Vagina (tissue), 2 donors: ENCODE measurements around the gene ITM2C. TPM values are rescaled to one million over a fixed set of nuclear protein-coding genes. Genes with fewer than 3 reads are reported as not detected.

Experiments used
- DNase-seq, 2 donors: peaks; one replicate each; pipeline ENCODE4 v3.0.0-alpha.2; 2017; ENCODE audit errors: extremely low spot score in 2 of 2
- H3K27ac ChIP-seq: fragments of 200-600 bp; sonication (generic); one replicate; pipeline ENCODE4 v1.5.1; 2019
- H3K27me3 ChIP-seq: fragments of 200-600 bp; sonication (generic); one replicate; pipeline ENCODE4 v1.5.1; 2019
- H3K36me3 ChIP-seq, 2 donors: fragments of 200-600 bp; sonication (generic); one replicate each; pipeline ENCODE4 v1.5.1; 2017 to 2019
- H3K4me1 ChIP-seq: fragments of 200-600 bp; sonication (generic); one replicate; pipeline ENCODE4 v1.5.1; 2019
- H3K4me3 ChIP-seq, 2 donors: fragments of 200-600 bp; sonication (generic); 1 replicate in 1 of 2; 2 replicates in 1 of 2; pipeline ENCODE4 v1.5.1; 2016 to 2019
- H3K9me3 ChIP-seq: fragments of 200-600 bp; sonication (generic); one replicate; pipeline ENCODE4 v1.5.1; 2019
- POLR2A ChIP-seq, 2 donors: fragments of 450-650 bp; IDR thresholded peaks; one replicate each; pipeline ENCODE4 v1.6.1; 2017; ENCODE audit warnings: antibody characterized with exemption in 2 of 2, mild to moderate bottlenecking in 2 of 2, moderate library complexity in 2 of 2
- POLR2AphosphoS5 ChIP-seq, 2 donors: sonication (generic); formaldehyde crosslinking; IDR thresholded peaks; one replicate each; pipeline ENCODE4 v1.9.0; 2017; ENCODE audit warnings: antibody characterized with exemption in 2 of 2, mild to moderate bottlenecking in 2 of 2, low read depth in 1 of 2; ENCODE audit not compliant: insufficient read depth in 1 of 2
- intact Hi-C: fragments of 100-400 bp; cut with DNase I; formaldehyde crosslinking; loops from one replicate; pipeline ENCODE4 v1.15.1; 2023
- total RNA-seq: library from RNA; depleted of rRNA; stranded (reverse); fragments of >200 nt; gene quantifications from one replicate; pipeline ENCODE4 v1.2.3, GENCODE V29; 2016
- TF ChIP-seq, protein P1 (sequence below), 3 experiments: fragments of 450-650 bp in 2 of 3; fragments of 200-600 bp in 1 of 3; sonication (generic) in 1 of 3; IDR thresholded peaks; one replicate each; pipeline ENCODE4 v1.5.1; 2017 to 2019; ENCODE audit warnings: antibody characterized with exemption in 3 of 3, mild to moderate bottlenecking in 2 of 3, moderate library complexity in 2 of 3

The ITM2C gene
- total RNA-seq, 1 donor from 2014 or later: 86.2 TPM

DNA sequence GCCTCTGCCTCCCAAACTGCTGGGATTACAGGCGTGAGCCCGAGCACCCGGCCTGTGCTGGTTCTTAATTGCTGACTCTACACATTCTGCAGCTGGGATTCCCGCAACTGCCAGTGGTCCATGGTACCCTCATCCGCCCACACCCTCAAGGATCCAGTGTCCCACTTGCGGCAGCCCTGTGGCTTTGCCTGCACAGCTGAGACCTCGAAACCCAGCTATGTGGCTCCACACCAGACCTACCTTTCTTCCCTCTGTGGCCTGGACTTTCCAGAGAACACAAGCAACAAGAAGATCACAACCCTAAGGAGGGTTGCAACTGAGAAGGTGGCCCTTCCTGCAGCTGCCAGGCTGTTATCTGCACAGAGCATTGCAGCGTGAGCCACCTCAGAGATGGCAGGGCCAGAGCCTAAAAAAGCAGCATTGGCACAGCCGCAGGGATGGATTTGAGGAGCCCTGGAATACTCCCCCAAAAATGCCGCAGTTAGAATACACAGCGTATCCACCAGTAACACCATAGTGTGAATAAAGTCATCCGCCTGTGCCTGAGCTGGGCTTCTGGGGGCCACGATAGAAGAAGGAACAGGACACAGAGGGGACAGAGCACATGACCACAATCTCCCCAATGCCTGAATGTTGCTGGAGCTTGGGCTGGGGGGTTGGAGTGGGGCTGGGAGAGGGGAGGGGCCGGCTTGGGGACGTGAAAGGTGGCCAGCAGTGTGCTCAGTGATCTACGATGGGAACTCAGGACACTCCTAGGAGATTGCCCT lies 58.4 kb downstream of the ITM2C start:
- H3K36me3 ChIP-seq: no peaks in the 10 kb centered on the region
- H3K9me3 ChIP-seq: no peaks in the 10 kb centered on the region
- H3K4me3 ChIP-seq: no peak overlapping the region
- no peak for DNase-seq
- H3K27ac ChIP-seq: no peak overlapping the region
- H3K27me3 ChIP-seq: no peaks in the 10 kb centered on the region
- TF ChIP-seq POLR2AphosphoS5 (IDR thresholded peaks at IDR 0.05; ENCODE audit: insufficient read depth in 1 of 2, low read depth in 1 of 2) (no peak), POLR2A (IDR thresholded peaks at IDR 0.05) (no peak)
- TF ChIP-seq, protein P1, sequence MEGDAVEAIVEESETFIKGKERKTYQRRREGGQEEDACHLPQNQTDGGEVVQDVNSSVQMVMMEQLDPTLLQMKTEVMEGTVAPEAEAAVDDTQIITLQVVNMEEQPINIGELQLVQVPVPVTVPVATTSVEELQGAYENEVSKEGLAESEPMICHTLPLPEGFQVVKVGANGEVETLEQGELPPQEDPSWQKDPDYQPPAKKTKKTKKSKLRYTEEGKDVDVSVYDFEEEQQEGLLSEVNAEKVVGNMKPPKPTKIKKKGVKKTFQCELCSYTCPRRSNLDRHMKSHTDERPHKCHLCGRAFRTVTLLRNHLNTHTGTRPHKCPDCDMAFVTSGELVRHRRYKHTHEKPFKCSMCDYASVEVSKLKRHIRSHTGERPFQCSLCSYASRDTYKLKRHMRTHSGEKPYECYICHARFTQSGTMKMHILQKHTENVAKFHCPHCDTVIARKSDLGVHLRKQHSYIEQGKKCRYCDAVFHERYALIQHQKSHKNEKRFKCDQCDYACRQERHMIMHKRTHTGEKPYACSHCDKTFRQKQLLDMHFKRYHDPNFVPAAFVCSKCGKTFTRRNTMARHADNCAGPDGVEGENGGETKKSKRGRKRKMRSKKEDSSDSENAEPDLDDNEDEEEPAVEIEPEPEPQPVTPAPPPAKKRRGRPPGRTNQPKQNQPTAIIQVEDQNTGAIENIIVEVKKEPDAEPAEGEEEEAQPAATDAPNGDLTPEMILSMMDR (IDR thresholded peaks at IDR 0.05): no peak
- H3K4me1 ChIP-seq: no peaks in the 10 kb centered on the region
- intact Hi-C loops: no loop called here

DNA sequence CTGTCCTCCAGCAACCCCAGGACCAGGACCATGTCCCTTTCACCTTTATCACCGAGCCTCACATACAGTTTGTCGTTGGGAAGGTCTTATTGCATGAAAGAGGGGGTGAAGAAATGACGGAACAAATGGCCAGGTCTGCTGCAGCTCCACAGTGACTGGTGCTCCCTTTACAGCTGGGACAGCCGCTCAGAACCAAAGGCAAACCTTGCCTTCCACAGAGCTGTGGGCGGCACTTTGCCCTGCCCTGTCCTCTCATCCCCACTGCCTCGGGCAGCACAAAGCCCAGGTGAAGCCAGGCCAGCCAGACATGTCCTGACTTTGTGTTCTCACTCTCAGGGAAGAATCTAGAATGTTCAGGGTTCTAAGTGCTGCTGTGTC lies 59.3 kb downstream of the ITM2C start:
- Histone ChIP-seq H3K4me3 (no peak overlapping the region), H3K36me3 (no peaks in the 10 kb centered on the region), H3K27ac (no peak overlapping the region), H3K4me1 (no peaks in the 10 kb centered on the region), H3K27me3 (no peaks in the 10 kb centered on the region), H3K9me3 (no peaks in the 10 kb centered on the region)
- intact Hi-C loops: no loop called here
- TF ChIP-seq POLR2A (IDR thresholded peaks at IDR 0.05): no peak
- TF ChIP-seq, protein P1 (IDR thresholded peaks at IDR 0.05): no peak
- no peak for TF ChIP-seq POLR2AphosphoS5 (IDR thresholded peaks at IDR 0.05; ENCODE audit: insufficient read depth in 1 of 2, low read depth in 1 of 2)
- no peak for DNase-seq

DNA sequence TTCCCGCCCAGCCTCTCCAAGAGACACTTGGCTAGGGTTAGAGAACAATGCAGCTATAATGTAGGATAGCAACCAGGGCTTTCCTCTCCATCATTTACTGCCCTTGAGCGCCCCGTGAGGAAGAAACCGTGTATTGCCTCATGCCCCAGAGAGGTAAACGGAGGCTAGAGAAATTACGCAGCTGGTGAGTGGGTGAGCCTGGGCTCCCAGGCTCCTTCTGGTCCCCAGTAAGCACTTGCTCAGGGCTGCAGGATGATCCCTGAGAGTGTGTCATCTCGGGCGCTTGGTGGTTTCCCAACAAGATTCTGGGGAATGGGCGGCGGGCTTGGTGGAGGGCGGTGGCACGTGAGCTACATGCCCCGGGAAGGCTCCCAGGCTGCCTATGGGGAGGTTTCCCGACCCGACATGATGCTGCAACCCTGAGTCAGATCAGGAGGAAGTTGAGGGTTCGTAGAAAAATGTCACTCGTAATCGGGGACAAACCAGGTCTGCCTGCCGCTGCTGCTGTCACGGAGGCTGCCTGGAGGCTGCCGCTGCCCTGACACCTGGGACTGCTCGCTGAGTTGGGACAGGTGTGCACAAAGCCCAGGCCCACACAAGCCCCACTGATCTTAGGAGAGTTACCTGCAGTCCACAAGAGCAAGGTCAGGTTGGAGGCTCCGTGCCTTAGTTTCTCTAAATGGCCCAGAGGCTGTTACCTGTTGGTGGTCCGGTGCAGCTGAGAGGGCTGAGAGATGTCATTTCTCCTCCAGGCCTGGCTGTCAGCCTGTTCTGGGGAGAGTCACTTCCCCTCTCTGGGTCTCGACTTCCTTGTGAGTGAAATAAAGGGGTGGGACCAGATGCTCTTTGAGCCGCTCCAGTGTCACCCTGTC lies 60.0 kb downstream of the ITM2C start, which contains the start of gene GPR55:
TSS of gene GPR55 (minus strand) at position 773 of the 872 bp plus-strand sequence. CDS start 14,280 bp downstream, outside the sequence.
- H3K27ac ChIP-seq: no peak within 1 kb of the TSS
- TF ChIP-seq POLR2A (IDR thresholded peaks at IDR 0.05) (no peak), POLR2AphosphoS5 (IDR thresholded peaks at IDR 0.05; ENCODE audit: insufficient read depth in 1 of 2, low read depth in 1 of 2) (no peak)
- no peaks in the 10 kb centered on the region for H3K36me3 ChIP-seq
- no peaks in the 10 kb centered on the region for H3K27me3 ChIP-seq
- H3K9me3 ChIP-seq: no peaks in the 10 kb centered on the region
- intact Hi-C loops: no loop called here
- peak within 1 kb of the TSS in 1 of 2 donors; percentile 5 for H3K4me3 ChIP-seq
- DNase-seq: no peak
- H3K4me1 ChIP-seq: no peaks in the 10 kb centered on the region

DNA sequence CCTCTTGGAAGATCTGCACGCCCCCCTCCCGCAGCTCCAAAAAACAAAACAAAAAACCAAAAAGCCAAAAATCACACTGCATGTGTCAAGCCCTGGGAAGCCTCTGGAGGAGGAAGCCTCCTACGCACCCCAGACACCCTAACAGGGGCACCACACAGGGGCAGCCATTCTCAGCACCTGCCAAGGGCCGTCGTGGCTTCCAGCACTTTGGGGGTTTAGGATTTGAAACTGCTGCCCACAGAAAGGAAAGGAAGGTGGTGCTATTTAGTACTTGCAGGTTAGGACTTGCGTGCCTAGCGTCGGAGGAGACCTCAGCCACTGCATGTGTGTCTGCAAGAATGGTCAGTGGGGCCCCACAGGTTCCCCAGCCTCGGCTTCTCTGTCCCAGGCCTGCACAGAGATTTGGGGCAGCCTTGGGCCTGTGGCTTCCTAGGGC lies 60.7 kb downstream of the ITM2C start:
- H3K4me1 ChIP-seq: no peaks in the 10 kb centered on the region
- H3K4me3 ChIP-seq: no peak overlapping the region
- H3K27ac ChIP-seq: no peak overlapping the region
- no peak for DNase-seq
- TF ChIP-seq POLR2AphosphoS5 (IDR thresholded peaks at IDR 0.05; ENCODE audit: insufficient read depth in 1 of 2, low read depth in 1 of 2) (no peak), POLR2A (IDR thresholded peaks at IDR 0.05) (no peak)
- TF ChIP-seq, protein P1 (IDR thresholded peaks at IDR 0.05): no peak
- H3K9me3 ChIP-seq: no peaks in the 10 kb centered on the region
- no peaks in the 10 kb centered on the region for H3K27me3 ChIP-seq
- H3K36me3 ChIP-seq: no peaks in the 10 kb centered on the region
- intact Hi-C loops: no loop called here

DNA sequence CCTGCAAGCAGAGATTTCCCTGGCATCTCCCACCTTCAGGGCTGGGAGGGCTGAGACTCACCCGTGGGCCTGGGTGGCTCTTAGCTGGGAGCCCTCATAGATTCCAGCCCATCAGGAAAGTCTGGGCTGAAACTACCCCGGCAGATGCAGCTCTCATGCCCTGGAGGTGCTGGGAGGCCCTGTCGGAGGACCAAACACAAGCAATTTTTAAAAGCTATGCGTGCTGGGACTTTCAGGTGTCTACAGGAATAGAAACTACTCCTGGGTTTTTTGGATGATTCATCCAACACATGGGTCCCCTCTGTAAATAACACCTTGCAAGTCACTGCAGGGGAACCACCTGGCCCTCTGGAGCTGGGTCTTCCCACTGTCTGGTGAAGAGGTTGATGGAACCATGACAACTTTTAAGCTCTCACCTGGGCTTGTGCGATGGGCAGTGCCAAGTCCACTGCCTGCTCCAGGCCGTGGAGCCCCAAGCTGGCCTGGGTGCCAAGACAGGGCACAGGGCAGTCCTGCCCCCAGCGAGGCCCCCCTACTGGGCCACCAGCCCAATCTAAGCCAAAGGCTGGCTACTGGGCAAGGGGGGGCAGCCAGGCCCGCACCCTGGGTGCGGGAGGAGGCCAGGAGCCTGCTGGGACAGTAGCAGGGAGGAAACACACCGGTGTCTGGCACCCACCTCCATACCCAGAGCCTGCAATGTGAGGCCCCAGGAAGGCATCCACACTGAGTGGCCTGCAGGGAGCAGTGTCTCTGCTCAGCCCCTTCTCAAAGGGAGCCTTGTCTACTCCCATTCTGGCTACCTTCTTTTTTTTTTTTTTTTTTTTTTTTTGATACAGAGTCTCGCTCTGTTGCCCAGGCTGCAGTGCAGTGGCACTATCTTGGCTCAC lies 61.4 kb downstream of the ITM2C start:
- Histone ChIP-seq H3K4me1 (no peaks in the 10 kb centered on the region), H3K36me3 (no peaks in the 10 kb centered on the region), H3K4me3 (no peak overlapping the region), H3K27ac (no peak overlapping the region), H3K9me3 (no peaks in the 10 kb centered on the region), H3K27me3 (no peaks in the 10 kb centered on the region)
- TF ChIP-seq POLR2AphosphoS5 (IDR thresholded peaks at IDR 0.05; ENCODE audit: insufficient read depth in 1 of 2, low read depth in 1 of 2): no peak
- no peak for TF ChIP-seq POLR2A (IDR thresholded peaks at IDR 0.05)
- TF ChIP-seq, protein P1 (IDR thresholded peaks at IDR 0.05): no peak
- DNase-seq: no peak
- intact Hi-C loops: no loop called here
